Trophoblast cell (in vitro differentiated cells and primary cell): ENCODE measurements around the gene BRPF3.

Experiments
- DNase-seq, 2 donors: peaks; one replicate each; pipeline ENCODE4 v3.0.0-alpha.2; 2016
- H2AFZ ChIP-seq: 2 replicates; pipeline ENCODE4 v1.6.1; 2013; ENCODE audit warnings: low read length, moderate library complexity, mild to moderate bottlenecking; ENCODE audit not compliant: insufficient read depth, poor library complexity
- H2AK5ac ChIP-seq: 2 replicates; pipeline ENCODE4 v1.6.1; 2013; ENCODE audit warnings: mild to moderate bottlenecking, low read length
- H2BK120ac ChIP-seq: 2 replicates; pipeline ENCODE4 v1.6.1; 2013; ENCODE audit warnings: low read length, mild to moderate bottlenecking, moderate library complexity; ENCODE audit not compliant: insufficient read depth, poor library complexity
- H2BK12ac ChIP-seq: 2 replicates; pipeline ENCODE4 v1.6.1; 2013; ENCODE audit warnings: mild to moderate bottlenecking, low read length, moderate library complexity
- H2BK5ac ChIP-seq: 2 replicates; pipeline ENCODE4 v1.6.1; 2013; ENCODE audit warnings: low read length, low read depth, moderate library complexity, mild to moderate bottlenecking; ENCODE audit not compliant: poor library complexity
- H3K14ac ChIP-seq: 2 replicates; pipeline ENCODE4 v1.6.1; 2013; ENCODE audit warnings: mild to moderate bottlenecking, low read length
- H3K18ac ChIP-seq: 2 replicates; pipeline ENCODE4 v1.6.1; 2013; ENCODE audit warnings: mild to moderate bottlenecking, low read length
- H3K23ac ChIP-seq: 2 replicates; pipeline ENCODE4 v1.6.1; 2013; ENCODE audit warnings: low read length
- H3K27ac ChIP-seq: 2 replicates; pipeline ENCODE4 v1.5.1; 2013; ENCODE audit warnings: low read depth, mild to moderate bottlenecking, inconsistent platforms, low read length, moderate library complexity
- H3K27me3 ChIP-seq: 2 replicates; pipeline ENCODE4 v1.6.1; 2013; ENCODE audit warnings: inconsistent platforms, mild to moderate bottlenecking, low read length, moderate library complexity; ENCODE audit not compliant: insufficient read depth
- H3K36me3 ChIP-seq, 2 experiments: 1 replicate in 1 of 2; 2 replicates in 1 of 2; pipeline ENCODE4 v1.6.1; 2013; ENCODE audit warnings: low read length in 2 of 2, mild to moderate bottlenecking in 2 of 2, moderate library complexity in 1 of 2; ENCODE audit not compliant: insufficient read depth in 2 of 2, control insufficient read depth in 1 of 2
- H3K4ac ChIP-seq: 2 replicates; pipeline ENCODE4 v1.6.1; 2013; ENCODE audit warnings: low read depth, mild to moderate bottlenecking, low read length, moderate library complexity
- H3K4me1 ChIP-seq, 2 experiments: 1 replicate in 1 of 2; 2 replicates in 1 of 2; pipeline ENCODE4 v1.6.1; 2013; ENCODE audit warnings: low read length in 2 of 2, mild to moderate bottlenecking in 2 of 2, moderate library complexity in 1 of 2; ENCODE audit not compliant: insufficient read depth in 2 of 2, control insufficient read depth in 1 of 2
- H3K4me2 ChIP-seq: 2 replicates; pipeline ENCODE4 v1.6.1; 2013; ENCODE audit warnings: inconsistent platforms, mild to moderate bottlenecking, low read length, moderate library complexity
- H3K4me3 ChIP-seq: 2 replicates; pipeline ENCODE4 v1.5.1; 2013; ENCODE audit warnings: mild to moderate bottlenecking, low read depth, low read length, inconsistent platforms
- H3K79me1 ChIP-seq: one replicate; pipeline ENCODE4 v1.6.1; 2013; ENCODE audit warnings: low read length
- H3K79me2 ChIP-seq: 2 replicates; pipeline ENCODE4 v1.6.1; 2013; ENCODE audit warnings: low read length, mild to moderate bottlenecking; ENCODE audit not compliant: control insufficient read depth, insufficient read depth, poor library complexity
- H3K9ac ChIP-seq: 2 replicates; pipeline ENCODE4 v1.6.1; 2013; ENCODE audit warnings: mild to moderate bottlenecking, low read length
- H3K9me3 ChIP-seq: 2 replicates; pipeline ENCODE4 v1.6.1; 2013; ENCODE audit warnings: low read depth, mild to moderate bottlenecking, control low read depth, inconsistent platforms, low read length; ENCODE audit not compliant: insufficient read depth
- H4K12ac ChIP-seq: 2 replicates; pipeline ENCODE4 v1.6.1; 2013; ENCODE audit warnings: low read depth, mild to moderate bottlenecking, low read length, moderate library complexity
- H4K8ac ChIP-seq: 2 replicates; pipeline ENCODE4 v1.6.1; 2013; ENCODE audit warnings: low read depth, mild to moderate bottlenecking, low read length, moderate library complexity
- H4K91ac ChIP-seq: one replicate; pipeline ENCODE4 v1.6.1; 2013; ENCODE audit warnings: low read depth, mild to moderate bottlenecking, low read length, moderate library complexity
- WGBS: extraction: QIAGEN DNeasy Blood & Tissue Kit; methylation state at CpG from one replicate; pipeline ENCODE4 v1.1.7; 2013; ENCODE audit warnings: missing lambda C conversion rate; ENCODE audit not compliant: insufficient read length, insufficient coverage; ENCODE audit errors: extremely low coverage; 5-methylcytosine and 5-hydroxymethylcytosine counted together

BRPF3 gene

DNA sequence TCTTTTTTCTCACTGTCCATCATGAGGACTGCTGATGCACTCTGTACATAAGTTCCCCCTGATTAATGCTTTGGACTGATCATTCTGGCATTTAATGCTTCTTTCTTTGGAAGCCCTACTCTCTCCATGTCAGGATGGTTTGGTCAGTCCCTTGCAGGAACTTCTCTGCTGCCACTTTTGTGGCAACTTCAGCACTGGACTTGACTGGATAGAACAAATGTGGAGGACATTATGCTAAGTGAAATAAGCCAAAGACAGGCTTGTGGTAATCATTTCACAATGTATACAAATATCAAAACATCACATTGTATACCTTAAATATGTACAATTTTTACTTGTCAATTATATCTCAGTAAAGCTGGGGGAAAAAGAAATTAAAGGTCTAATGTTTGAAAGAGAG, 12.2 kb upstream of the BRPF3 start:
- Histone ChIP-seq H3K4me3 (no peak overlapping the region), H3K9me3 (no peaks in the 10 kb centered on the region), H2BK12ac (no peak overlapping the region), H2AK5ac (no peak overlapping the region), H3K27ac (no peak overlapping the region), H3K4me1 (no peaks in the 10 kb centered on the region), H2AFZ (no peak overlapping the region), H3K4ac (no peak overlapping the region), H3K18ac (no peak overlapping the region), H3K14ac (no peak overlapping the region), H2BK120ac (no peak overlapping the region), H3K23ac (no peak overlapping the region), H3K79me2 (no peaks in the 10 kb centered on the region), H3K79me1 (no peaks in the 10 kb centered on the region), H3K27me3 (no peaks in the 10 kb centered on the region), H4K12ac (no peak overlapping the region), H4K8ac (no peak overlapping the region), H3K36me3 (no peaks in the 10 kb centered on the region), H4K91ac (no peak overlapping the region), H3K9ac (no peak overlapping the region), H2BK5ac (no peak overlapping the region), H3K4me2 (no peak overlapping the region)
- no peak for DNase-seq

GRCh38 chr6:36186199-36186598, 10.3 kb upstream of the BRPF3 start:
- H3K27me3 ChIP-seq, result no peaks in the 10 kb centered on the region
- H3K14ac ChIP-seq, result no peak overlapping the region
- no peak overlapping the region for H3K4me3 ChIP-seq
- H3K4me1 ChIP-seq, result no peaks in the 10 kb centered on the region
- no peak overlapping the region for H4K8ac ChIP-seq
- no CpG with 5 or more reads among the region's 2 CpGs for WGBS
- H3K23ac ChIP-seq, result no peak overlapping the region
- no peak overlapping the region for H3K18ac ChIP-seq
- no peak for DNase-seq
- H3K36me3 ChIP-seq, result no peaks in the 10 kb centered on the region
- H4K12ac ChIP-seq, result no peak overlapping the region
- H2BK120ac ChIP-seq, result no peak overlapping the region
- H3K9ac ChIP-seq, result no peak overlapping the region
- no peaks in the 10 kb centered on the region for H3K79me1 ChIP-seq
- H2BK12ac ChIP-seq, result no peak overlapping the region
- H3K4me2 ChIP-seq, result no peak overlapping the region
- no peaks in the 10 kb centered on the region for H3K79me2 ChIP-seq
- no peak overlapping the region for H4K91ac ChIP-seq
- no peak overlapping the region for H3K4ac ChIP-seq
- H2AFZ ChIP-seq, result no peak overlapping the region
- H2BK5ac ChIP-seq, result no peak overlapping the region
- H3K27ac ChIP-seq, result no peak overlapping the region
- H2AK5ac ChIP-seq, result no peak overlapping the region
- H3K9me3 ChIP-seq, result no peaks in the 10 kb centered on the region

- DNase-seq, result no peak
These were observed 9.1 kb upstream of the BRPF3 start for GRCh38 chr6:36187446-36187845.

GRCh38 chr6:36195471-36196112, 952 bp upstream of the BRPF3 start:
- peak overlapping the region; percentile 94 for H3K27ac ChIP-seq
- peaks cover 11% of the 10 kb centered on the region for H3K79me1 ChIP-seq
- H3K23ac ChIP-seq, result no peak overlapping the region
- H3K18ac ChIP-seq, result peak overlapping the region; percentile 89
- H3K4me3 ChIP-seq, result peak overlapping the region; percentile 86
- no CpG with 5 or more reads among the region's 8 CpGs for WGBS
- peak overlapping the region; percentile 93 for H4K91ac ChIP-seq
- peak overlapping the region; percentile 94 for H4K8ac ChIP-seq
- no peaks in the 10 kb centered on the region for H3K9me3 ChIP-seq
- peaks cover 7% of the 10 kb centered on the region for H3K79me2 ChIP-seq
- H4K12ac ChIP-seq, result peak overlapping the region; percentile 79
- H3K4ac ChIP-seq, result peak overlapping the region; percentile 64
- no peak overlapping the region for H2BK12ac ChIP-seq
- H3K9ac ChIP-seq, result peak overlapping the region; percentile 61
- peak overlapping the region; percentile 90 for H2AFZ ChIP-seq
- H3K14ac ChIP-seq, result peak overlapping the region; percentile 94
- H3K36me3 ChIP-seq, result peaks cover 6 to 11% of the 10 kb centered on the region in 2 experiments
- H3K27me3 ChIP-seq, result no peaks in the 10 kb centered on the region
- H2BK5ac ChIP-seq, result no peak overlapping the region
- no peak overlapping the region for H2AK5ac ChIP-seq
- H3K4me2 ChIP-seq, result peak overlapping the region; percentile 83
- no peak overlapping the region for H2BK120ac ChIP-seq
- DNase-seq, result no peak
- peaks cover 4 to 8% of the 10 kb centered on the region in 2 experiments for H3K4me1 ChIP-seq

More at GRCh38 chr6:36187446-36187845, 9.1 kb upstream of the BRPF3 start:
- Histone ChIP-seq H3K14ac (no peak overlapping the region), H3K9me3 (no peaks in the 10 kb centered on the region), H3K27me3 (no peaks in the 10 kb centered on the region), H3K18ac (no peak overlapping the region), H4K8ac (no peak overlapping the region), H3K4me2 (no peak overlapping the region), H3K23ac (no peak overlapping the region), H2AFZ (no peak overlapping the region), H3K36me3 (no peaks in the 10 kb centered on the region), H3K4me1 (no peaks in the 10 kb centered on the region), H3K4ac (no peak overlapping the region), H3K9ac (no peak overlapping the region), H2BK5ac (no peak overlapping the region), H3K27ac (no peak overlapping the region), H4K12ac (no peak overlapping the region), H3K79me2 (no peaks in the 10 kb centered on the region), H4K91ac (no peak overlapping the region), H2BK120ac (no peak overlapping the region), H3K4me3 (no peak overlapping the region), H2BK12ac (no peak overlapping the region), H3K79me1 (no peaks in the 10 kb centered on the region), H2AK5ac (no peak overlapping the region)
- no CpG with 5 or more reads among the region's 2 CpGs for WGBS
